ENCODE data around the gene GAREM2. TPM values are rescaled to one million over a fixed set of nuclear protein-coding genes. Genes with fewer than 3 reads are reported as not detected.

The GAREM2 gene
- polyA plus RNA-seq (2012; rRNA removed): 1.5 and 3.7 TPM in 2 replicates
- polyA plus RNA-seq (2012; cell fraction: cytosol; rRNA removed): 0.55 and 1.1 TPM in 2 replicates
- 3.1 and 3.6 TPM in 2 replicates for polyA plus RNA-seq (2012; cell fraction: nucleus; rRNA removed)

DNA sequence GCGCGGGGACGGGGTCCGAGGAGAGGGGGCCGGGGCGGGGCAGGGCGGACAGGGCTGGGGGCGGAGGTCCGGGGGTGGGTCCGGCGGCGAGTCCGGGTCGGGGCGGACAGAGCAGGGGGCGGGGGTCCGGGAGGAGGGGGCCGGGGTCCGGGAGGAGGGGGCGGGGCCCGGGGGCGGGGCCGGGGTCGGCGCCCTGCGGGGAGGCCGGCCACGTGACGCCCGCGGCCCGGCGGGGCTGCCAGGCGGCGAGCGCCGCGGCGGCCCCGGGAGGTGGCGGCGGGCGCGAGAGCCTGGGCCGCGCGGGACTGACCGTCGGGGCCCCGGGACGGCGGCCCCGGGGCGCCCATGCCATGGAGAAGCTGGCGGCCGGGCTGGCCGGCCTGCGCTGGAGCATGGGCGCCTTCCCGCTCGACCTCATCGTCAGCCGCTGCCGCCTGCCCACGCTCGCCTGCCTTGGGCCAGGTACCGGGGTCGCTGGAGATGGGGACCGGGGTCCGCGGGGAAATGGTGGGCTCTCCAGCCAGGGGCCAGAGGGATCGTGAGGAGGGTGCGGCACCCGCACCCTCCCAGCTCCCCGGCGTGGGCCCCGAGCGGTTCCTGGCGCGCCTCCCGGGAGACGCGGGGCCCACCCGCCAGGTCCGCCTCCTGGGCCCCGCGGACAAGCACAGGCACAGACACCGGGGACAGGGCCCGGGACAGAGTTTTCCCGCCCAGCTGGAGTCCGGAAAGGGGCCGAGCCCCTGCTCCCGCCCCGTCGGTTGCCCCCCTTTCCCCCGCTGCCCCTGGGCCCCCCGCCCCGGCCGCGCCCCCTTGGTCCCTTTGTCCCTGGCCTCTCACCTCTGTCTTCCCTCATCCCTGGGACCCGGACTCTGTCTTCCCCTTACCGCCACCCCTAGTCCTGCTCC lies at the start of gene GAREM2:
Gene GAREM2, plus strand, starts transcription at position 218 of the 905 bp plus-strand sequence. Its CDS starts 133 bp downstream, at position 351.
- CTCF ChIA-PET: interaction anchor here (1.0 to 1.2 kb wide), 4 partner anchors 28 to 222 kb away, joined by 3 to 5 read pairs (median 3); no protein-coding TSS in a partner anchor
- 4% methylated on average over 54 of the region's 102 CpGs for WGBS (ENCODE audit: low lambda C conversion rate)
- Histone ChIP-seq H3K9ac (no peak within 1 kb of the TSS; the same call in 1 of the 2 replicates), H2AFZ (ENCODE audit: low read depth) (peak within 1 kb of the TSS; percentile 80; the same call in 1 of the 2 replicates), H3K4me1 (ENCODE audit: control insufficient read depth in 1 of 2, insufficient read depth in 2 of 2, low read depth in 1 of 2, low read length in 1 of 2) (peaks cover 0 to 12% of the 10 kb centered on the region in 2 experiments; a peak in 1 of 4 replicates), H3K9me2 (no peaks in the 10 kb centered on the region), H3K79me2 (ENCODE audit: insufficient read depth) (no peaks in the 10 kb centered on the region), H3K4me3 (ENCODE audit: low read depth in 2 of 2, low read length in 1 of 2) (peak within 1 kb of the TSS; percentile 42 to 54; a peak in 3 of 4 replicates), H3K27me3 (ENCODE audit: insufficient read depth) (no peaks in the 10 kb centered on the region), H3K4me2 (peak within 1 kb of the TSS; percentile 63; the same call in 1 of the 2 replicates), H3F3A (replicated peaks; ENCODE audit: insufficient read depth) (no peaks in the 10 kb centered on the region), H4K20me1 (ENCODE audit: insufficient read depth) (no peaks in the 10 kb centered on the region), H3K27ac (ENCODE audit: low read depth in 2 of 2, low read length in 1 of 2) (no peak within 1 kb of the TSS), H3K36me3 (replicated peaks in 1 of 2; ENCODE audit: control insufficient read depth in 1 of 2, insufficient read depth in 2 of 2, low read length in 1 of 2) (no peaks in the 10 kb centered on the region), H3K9me3 (no peaks in the 10 kb centered on the region)
- POLR2A ChIA-PET: interaction anchor here (0.6 to 1.1 kb wide), 2 partner anchors 8 to 294 kb away, joined by 3 read pairs; partner anchors contain the start of gene ASXL2
- peak; percentile 99 for DNase-seq
- TF ChIP-seq, protein P1, sequence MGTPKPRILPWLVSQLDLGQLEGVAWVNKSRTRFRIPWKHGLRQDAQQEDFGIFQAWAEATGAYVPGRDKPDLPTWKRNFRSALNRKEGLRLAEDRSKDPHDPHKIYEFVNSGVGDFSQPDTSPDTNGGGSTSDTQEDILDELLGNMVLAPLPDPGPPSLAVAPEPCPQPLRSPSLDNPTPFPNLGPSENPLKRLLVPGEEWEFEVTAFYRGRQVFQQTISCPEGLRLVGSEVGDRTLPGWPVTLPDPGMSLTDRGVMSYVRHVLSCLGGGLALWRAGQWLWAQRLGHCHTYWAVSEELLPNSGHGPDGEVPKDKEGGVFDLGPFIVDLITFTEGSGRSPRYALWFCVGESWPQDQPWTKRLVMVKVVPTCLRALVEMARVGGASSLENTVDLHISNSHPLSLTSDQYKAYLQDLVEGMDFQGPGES (IDR thresholded peaks at IDR 0.05; ENCODE audit: low read depth, low read length): no peak
- TF ChIP-seq TAF1 (IDR thresholded peaks at IDR 0.05; ENCODE audit: borderline replicate concordance, low read depth, low read length) (no peak), GATA2 (CRISPR knock-in tag; IDR thresholded peaks at IDR 0.05) (no peak)
- TF ChIP-seq, protein P2, sequence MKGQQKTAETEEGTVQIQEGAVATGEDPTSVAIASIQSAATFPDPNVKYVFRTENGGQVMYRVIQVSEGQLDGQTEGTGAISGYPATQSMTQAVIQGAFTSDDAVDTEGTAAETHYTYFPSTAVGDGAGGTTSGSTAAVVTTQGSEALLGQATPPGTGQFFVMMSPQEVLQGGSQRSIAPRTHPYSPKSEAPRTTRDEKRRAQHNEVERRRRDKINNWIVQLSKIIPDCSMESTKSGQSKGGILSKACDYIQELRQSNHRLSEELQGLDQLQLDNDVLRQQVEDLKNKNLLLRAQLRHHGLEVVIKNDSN (IDR thresholded peaks at IDR 0.05; ENCODE audit: borderline replicate concordance, low read depth): peak; percentile 31; the same call in 1 of the 2 replicates

DNA sequence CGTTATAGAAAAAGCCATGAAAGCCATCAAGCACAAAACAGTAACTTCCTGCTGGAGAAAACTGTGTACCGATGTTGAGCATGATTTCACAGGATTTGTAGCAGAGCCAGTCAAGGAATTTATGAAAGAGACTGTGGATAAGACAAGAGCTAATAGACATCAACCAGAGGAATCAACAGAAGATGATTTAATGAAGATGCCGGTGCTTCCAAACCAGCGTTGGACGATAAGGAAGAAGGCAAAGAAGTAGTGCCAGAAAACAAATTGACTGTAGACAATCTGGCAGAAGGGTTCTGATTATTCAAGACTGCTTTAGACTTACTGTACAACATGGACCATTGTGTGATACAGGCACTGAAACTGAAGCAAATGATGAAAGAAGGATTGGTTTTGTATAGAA lies 49.5 kb upstream of the GAREM2 start:
- Histone ChIP-seq H3K27me3 (ENCODE audit: insufficient read depth) (no peaks in the 10 kb centered on the region), H3K4me3 (ENCODE audit: low read depth in 2 of 2, low read length in 1 of 2) (no peak overlapping the region), H3K79me2 (ENCODE audit: insufficient read depth) (peaks cover 77% of the 10 kb centered on the region), H3K9ac (no peak overlapping the region), H3K9me3 (no peaks in the 10 kb centered on the region), H3K4me1 (ENCODE audit: control insufficient read depth in 1 of 2, insufficient read depth in 2 of 2, low read depth in 1 of 2, low read length in 1 of 2) (peaks cover 0 to 4% of the 10 kb centered on the region in 2 experiments; a peak in 1 of 4 replicates), H4K20me1 (ENCODE audit: insufficient read depth) (peaks cover 68% of the 10 kb centered on the region), H3F3A (replicated peaks; ENCODE audit: insufficient read depth) (peaks cover 8% of the 10 kb centered on the region), H3K36me3 (replicated peaks in 1 of 2; ENCODE audit: control insufficient read depth in 1 of 2, insufficient read depth in 2 of 2, low read length in 1 of 2) (peaks cover 10 to 27% of the 10 kb centered on the region in 2 experiments), H3K9me2 (no peaks in the 10 kb centered on the region), H2AFZ (ENCODE audit: low read depth) (no peak overlapping the region), H3K27ac (ENCODE audit: low read depth in 2 of 2, low read length in 1 of 2) (no peak overlapping the region), H3K4me2 (no peak overlapping the region)
- ChIA-PET POLR2A (no interaction called here), CTCF (no interaction called here)
- whole genome bisulfite sequencing (ENCODE audit: low lambda C conversion rate): 91% methylated on average over 5 of the region's 5 CpGs
- no peak for DNase-seq
- TF ChIP-seq, protein P3, sequence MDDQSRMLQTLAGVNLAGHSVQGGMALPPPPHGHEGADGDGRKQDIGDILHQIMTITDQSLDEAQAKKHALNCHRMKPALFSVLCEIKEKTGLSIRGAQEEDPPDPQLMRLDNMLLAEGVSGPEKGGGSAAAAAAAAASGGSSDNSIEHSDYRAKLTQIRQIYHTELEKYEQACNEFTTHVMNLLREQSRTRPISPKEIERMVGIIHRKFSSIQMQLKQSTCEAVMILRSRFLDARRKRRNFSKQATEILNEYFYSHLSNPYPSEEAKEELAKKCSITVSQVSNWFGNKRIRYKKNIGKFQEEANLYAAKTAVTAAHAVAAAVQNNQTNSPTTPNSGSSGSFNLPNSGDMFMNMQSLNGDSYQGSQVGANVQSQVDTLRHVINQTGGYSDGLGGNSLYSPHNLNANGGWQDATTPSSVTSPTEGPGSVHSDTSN (IDR thresholded peaks at IDR 0.05): no peak
